ENCODE measurements around the gene FAM219A. TPM values are rescaled to one million over a fixed set of nuclear protein-coding genes. Genes with fewer than 3 reads are reported as not detected.
A peak's percentile ranks its signal among the peaks of the same experiment; 100 is the strongest.
"Not testable (repeated sequence)": the region's sequence is repeated elsewhere in the genome, so short reads cannot be mapped to it uniquely, and the experiment has no call there.

The FAM219A gene
- total RNA-seq, 1 donor from 2014 or later = 16.8 TPM

- Histone ChIP-seq H3K27me3 (ENCODE audit: control insufficient read depth, insufficient read depth, low read length) (peaks cover 22% of the 10 kb centered on the region), H3K4me3 (ENCODE audit: low read depth, low read length) (no peak overlapping the region), H3K36me3 (ENCODE audit: control insufficient read depth, insufficient read depth, low read length) (no peaks in the 10 kb centered on the region)
- no peak for TF ChIP-seq CTCF (IDR thresholded peaks at IDR 0.05; ENCODE audit: insufficient read depth, low read length, poor library complexity, severe bottlenecking)
- no peak for DNase-seq (ENCODE audit: low read depth)
Measured at GRCh38 chr9:34371886-34372466, 86.4 kb downstream of the FAM219A start.

- Histone ChIP-seq H3K4me3 (ENCODE audit: low read depth, low read length) (peak overlapping the region; percentile 30), H3K27me3 (ENCODE audit: control insufficient read depth, insufficient read depth, low read length) (peaks cover 22% of the 10 kb centered on the region), H3K36me3 (ENCODE audit: control insufficient read depth, insufficient read depth, low read length) (no peaks in the 10 kb centered on the region)
- no peak for DNase-seq (ENCODE audit: low read depth)
- peak; percentile 14 for TF ChIP-seq CTCF (IDR thresholded peaks at IDR 0.05; ENCODE audit: insufficient read depth, low read length, poor library complexity, severe bottlenecking)
Measured at GRCh38 chr9:34370970-34371880, 87.1 kb downstream of the FAM219A start.

- H3K27me3 ChIP-seq (ENCODE audit: control insufficient read depth, insufficient read depth, low read length) = peaks cover 22% of the 10 kb centered on the region
- H3K36me3 ChIP-seq (ENCODE audit: control insufficient read depth, insufficient read depth, low read length) = no peaks in the 10 kb centered on the region
- H3K4me3 ChIP-seq (ENCODE audit: low read depth, low read length) = peak overlapping the region; percentile 30
- no peak for TF ChIP-seq CTCF (IDR thresholded peaks at IDR 0.05; ENCODE audit: insufficient read depth, low read length, poor library complexity, severe bottlenecking)
- DNase-seq (ENCODE audit: low read depth) = no peak
Measured at GRCh38 chr9:34370335-34370969, 87.9 kb downstream of the FAM219A start.

GRCh38 chr9:34369636-34370035 lies 88.7 kb downstream of the FAM219A start:
- TF ChIP-seq CTCF (IDR thresholded peaks at IDR 0.05; ENCODE audit: insufficient read depth, low read length, poor library complexity, severe bottlenecking) = no peak
- Histone ChIP-seq H3K4me3 (ENCODE audit: low read depth, low read length) (no peak overlapping the region), H3K27me3 (ENCODE audit: control insufficient read depth, insufficient read depth, low read length) (peaks cover 22% of the 10 kb centered on the region), H3K36me3 (ENCODE audit: control insufficient read depth, insufficient read depth, low read length) (no peaks in the 10 kb centered on the region)
- DNase-seq (ENCODE audit: low read depth) = no peak

GRCh38 chr9:34368796-34369195 lies 89.6 kb downstream of the FAM219A start:
- peaks cover 22% of the 10 kb centered on the region for H3K27me3 ChIP-seq (ENCODE audit: control insufficient read depth, insufficient read depth, low read length)
- not testable (repeated sequence) for DNase-seq (ENCODE audit: low read depth); H3K36me3 ChIP-seq (ENCODE audit: control insufficient read depth, insufficient read depth, low read length); H3K4me3 ChIP-seq (ENCODE audit: low read depth, low read length)

GRCh38 chr9:34367751-34368410 lies 90.5 kb downstream of the FAM219A start:
- not testable (repeated sequence) for DNase-seq (ENCODE audit: low read depth); H3K36me3 ChIP-seq (ENCODE audit: control insufficient read depth, insufficient read depth, low read length); H3K4me3 ChIP-seq (ENCODE audit: low read depth, low read length)
- H3K27me3 ChIP-seq (ENCODE audit: control insufficient read depth, insufficient read depth, low read length) = peaks cover 22% of the 10 kb centered on the region
